ENCODE results near the gene ATP11A.

Gene ATP11A

DNA sequence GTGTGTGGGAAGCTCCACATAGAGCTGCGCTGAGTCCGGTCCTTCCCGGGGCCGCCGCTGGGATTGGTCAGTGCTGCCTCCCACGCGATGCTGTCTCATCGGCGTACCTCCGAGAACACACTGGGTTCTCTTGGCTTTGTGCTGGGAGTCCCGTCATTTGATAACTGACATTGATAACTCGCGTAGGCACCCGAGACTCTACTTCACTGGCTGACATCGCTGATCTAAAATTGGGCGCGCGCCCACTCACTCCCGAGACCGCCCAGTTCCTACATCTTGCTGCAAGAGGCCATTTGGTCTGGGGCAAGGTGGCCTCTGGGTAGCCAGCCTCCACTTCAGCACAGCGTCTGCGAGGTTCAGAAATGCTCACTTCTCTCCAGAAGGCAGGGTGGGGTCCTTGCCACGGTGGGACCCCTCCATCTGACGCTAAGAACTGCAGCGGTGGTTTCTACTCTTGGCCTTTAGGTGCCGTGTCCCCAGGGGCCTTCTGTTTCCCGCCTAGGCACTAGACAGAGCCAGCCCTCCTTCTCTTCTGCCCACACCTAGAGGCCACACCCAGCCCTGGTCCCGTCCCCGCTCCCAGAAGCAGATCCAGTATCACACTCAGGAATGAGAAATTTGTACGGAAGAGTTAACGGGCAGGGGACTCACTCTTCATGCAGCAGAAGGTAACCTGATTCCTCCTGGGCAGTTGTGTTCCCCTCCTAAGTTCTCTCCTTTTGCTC is 40.7 kb upstream of the ATP11A start:
- no peaks in the 10 kb centered on the region; the same call in 1 of the 2 replicates for H3K27me3 ChIP-seq (replicated peaks; ENCODE audit: insufficient read depth, low read length)
- H3K9ac ChIP-seq (ENCODE audit: low read length): no peak overlapping the region
- TF ChIP-seq CTCF (IDR thresholded peaks at IDR 0.05; ENCODE audit: low read length) (no peak), EZH2 (optimal IDR thresholded peaks at IDR 0.05; ENCODE audit: low read depth, low read length) (no peak), EZH2phosphoT487 (IDR thresholded peaks at IDR 0.05; ENCODE audit: low read length) (no peak)
- H3K4me1 ChIP-seq (ENCODE audit: low read length): no peaks in the 10 kb centered on the region
- H3K4me2 ChIP-seq (ENCODE audit: low read depth, low read length): no peak overlapping the region
- no peak for DNase-seq
- H2AFZ ChIP-seq (ENCODE audit: low read length): no peak overlapping the region
- no peak overlapping the region for H3K4me3 ChIP-seq (ENCODE audit: low read length)
- H3K9me2 ChIP-seq (replicated peaks; ENCODE audit: insufficient read depth, low read length): no peaks in the 10 kb centered on the region
- no peaks in the 10 kb centered on the region for H4K20me1 ChIP-seq (ENCODE audit: insufficient read depth, low read length)
- no peaks in the 10 kb centered on the region for H3K36me3 ChIP-seq (replicated peaks; ENCODE audit: insufficient read depth, low read length)
- H3K27ac ChIP-seq (ENCODE audit: low read length): no peak overlapping the region
- H3K79me2 ChIP-seq (ENCODE audit: low read length): no peaks in the 10 kb centered on the region
- no peaks in the 10 kb centered on the region for H3F3A ChIP-seq (ENCODE audit: insufficient read depth, low read length)
- no peaks in the 10 kb centered on the region for H3K9me3 ChIP-seq (replicated peaks; ENCODE audit: insufficient read depth, low read length)

DNA sequence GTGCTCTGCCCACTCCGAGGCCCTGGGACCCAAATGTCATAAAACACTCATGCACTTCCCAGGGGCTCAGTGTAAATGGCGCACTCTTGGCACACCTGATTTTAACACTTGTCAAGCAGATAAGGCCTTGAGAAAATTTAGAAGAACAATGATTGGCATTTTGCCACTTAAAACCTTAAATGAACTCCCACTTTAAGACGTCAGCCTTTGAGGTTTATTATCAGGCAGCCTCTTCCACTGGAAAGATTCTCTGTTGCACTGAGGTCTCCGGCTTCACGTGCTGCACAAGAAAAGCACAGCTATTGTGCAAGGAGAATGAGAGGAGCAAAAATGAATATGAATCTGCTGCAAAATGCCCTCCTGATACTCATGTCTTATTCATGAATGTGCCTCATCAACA is 38.5 kb upstream of the ATP11A start:
- Histone ChIP-seq H2AFZ (ENCODE audit: low read length) (no peak overlapping the region), H3K9me3 (replicated peaks; ENCODE audit: insufficient read depth, low read length) (no peaks in the 10 kb centered on the region), H4K20me1 (ENCODE audit: insufficient read depth, low read length) (no peaks in the 10 kb centered on the region), H3K9ac (ENCODE audit: low read length) (no peak overlapping the region), H3K79me2 (ENCODE audit: low read length) (no peaks in the 10 kb centered on the region), H3K36me3 (replicated peaks; ENCODE audit: insufficient read depth, low read length) (no peaks in the 10 kb centered on the region), H3K4me3 (ENCODE audit: low read length) (no peak overlapping the region), H3K4me1 (ENCODE audit: low read length) (no peaks in the 10 kb centered on the region), H3K4me2 (ENCODE audit: low read depth, low read length) (no peak overlapping the region), H3K27ac (ENCODE audit: low read length) (no peak overlapping the region), H3K9me2 (replicated peaks; ENCODE audit: insufficient read depth, low read length) (no peaks in the 10 kb centered on the region), H3F3A (ENCODE audit: insufficient read depth, low read length) (no peaks in the 10 kb centered on the region), H3K27me3 (replicated peaks; ENCODE audit: insufficient read depth, low read length) (no peaks in the 10 kb centered on the region; the same call in 1 of the 2 replicates)
- TF ChIP-seq CTCF (IDR thresholded peaks at IDR 0.05; ENCODE audit: low read length) (no peak), EZH2 (optimal IDR thresholded peaks at IDR 0.05; ENCODE audit: low read depth, low read length) (no peak), EZH2phosphoT487 (IDR thresholded peaks at IDR 0.05; ENCODE audit: low read length) (no peak)
- no peak for DNase-seq

DNA sequence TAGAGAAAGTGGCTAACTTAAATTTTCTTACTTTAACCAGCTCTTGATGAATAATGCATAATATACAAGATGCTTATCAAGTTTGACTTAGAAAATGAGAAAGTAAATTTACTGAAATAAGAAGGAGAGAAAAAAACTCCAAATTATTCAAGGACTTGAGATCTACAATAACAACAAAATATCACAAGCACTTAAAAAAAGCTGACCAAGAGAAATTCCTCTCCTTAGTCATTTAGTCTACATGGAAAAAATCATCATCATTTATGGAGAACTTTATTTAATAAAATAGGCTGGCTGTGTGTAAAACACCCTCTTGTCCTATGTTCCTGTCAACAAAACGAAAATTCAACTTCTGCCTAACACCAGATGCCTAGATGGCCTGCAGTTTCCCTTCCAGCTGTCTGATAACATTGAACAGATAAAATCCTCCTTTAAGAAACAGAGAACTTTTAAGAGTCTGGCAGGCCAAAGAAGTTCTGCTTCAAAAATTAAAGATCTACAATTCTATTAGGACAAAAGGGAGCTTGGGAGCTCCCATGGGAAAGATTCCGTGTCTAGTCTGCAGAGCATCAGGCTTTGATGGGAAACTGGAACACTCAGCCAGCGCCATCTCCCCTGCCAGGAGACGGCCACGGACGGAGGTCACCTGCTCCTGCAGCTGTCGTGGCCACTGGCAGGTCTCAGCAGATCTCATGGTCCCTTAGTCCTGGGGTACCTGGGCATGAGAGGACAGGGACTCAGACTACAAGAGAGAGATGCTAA is 37.9 kb upstream of the ATP11A start:
- DNase-seq: no peak
- H3K9ac ChIP-seq (ENCODE audit: low read length): no peak overlapping the region
- no peaks in the 10 kb centered on the region for H3K4me1 ChIP-seq (ENCODE audit: low read length)
- no peaks in the 10 kb centered on the region; the same call in 1 of the 2 replicates for H3K27me3 ChIP-seq (replicated peaks; ENCODE audit: insufficient read depth, low read length)
- H2AFZ ChIP-seq (ENCODE audit: low read length): no peak overlapping the region
- H3K79me2 ChIP-seq (ENCODE audit: low read length): no peaks in the 10 kb centered on the region
- TF ChIP-seq CTCF (IDR thresholded peaks at IDR 0.05; ENCODE audit: low read length) (no peak), EZH2 (optimal IDR thresholded peaks at IDR 0.05; ENCODE audit: low read depth, low read length) (no peak), EZH2phosphoT487 (IDR thresholded peaks at IDR 0.05; ENCODE audit: low read length) (no peak)
- no peaks in the 10 kb centered on the region for H3K9me3 ChIP-seq (replicated peaks; ENCODE audit: insufficient read depth, low read length)
- no peak overlapping the region for H3K4me3 ChIP-seq (ENCODE audit: low read length)
- no peaks in the 10 kb centered on the region for H4K20me1 ChIP-seq (ENCODE audit: insufficient read depth, low read length)
- no peaks in the 10 kb centered on the region for H3K9me2 ChIP-seq (replicated peaks; ENCODE audit: insufficient read depth, low read length)
- H3K27ac ChIP-seq (ENCODE audit: low read length): no peak overlapping the region
- no peaks in the 10 kb centered on the region for H3F3A ChIP-seq (ENCODE audit: insufficient read depth, low read length)
- no peak overlapping the region for H3K4me2 ChIP-seq (ENCODE audit: low read depth, low read length)
- no peaks in the 10 kb centered on the region for H3K36me3 ChIP-seq (replicated peaks; ENCODE audit: insufficient read depth, low read length)
